Mesangial cell (primary cell): Measurements from ENCODE around the gene GPI. TPM values are rescaled to one million over a fixed set of nuclear protein-coding genes. Genes with fewer than 3 reads are reported as not detected.

Experiments used
- total RNA-seq: library from RNA; depleted of rRNA; stranded (reverse); fragments of >200 nt; gene quantifications from 2 replicates; pipeline ENCODE4 v1.2.3, GENCODE V29; 2015

The GPI gene
- total RNA-seq: 246 and 260 TPM in 2 replicates

DNA sequence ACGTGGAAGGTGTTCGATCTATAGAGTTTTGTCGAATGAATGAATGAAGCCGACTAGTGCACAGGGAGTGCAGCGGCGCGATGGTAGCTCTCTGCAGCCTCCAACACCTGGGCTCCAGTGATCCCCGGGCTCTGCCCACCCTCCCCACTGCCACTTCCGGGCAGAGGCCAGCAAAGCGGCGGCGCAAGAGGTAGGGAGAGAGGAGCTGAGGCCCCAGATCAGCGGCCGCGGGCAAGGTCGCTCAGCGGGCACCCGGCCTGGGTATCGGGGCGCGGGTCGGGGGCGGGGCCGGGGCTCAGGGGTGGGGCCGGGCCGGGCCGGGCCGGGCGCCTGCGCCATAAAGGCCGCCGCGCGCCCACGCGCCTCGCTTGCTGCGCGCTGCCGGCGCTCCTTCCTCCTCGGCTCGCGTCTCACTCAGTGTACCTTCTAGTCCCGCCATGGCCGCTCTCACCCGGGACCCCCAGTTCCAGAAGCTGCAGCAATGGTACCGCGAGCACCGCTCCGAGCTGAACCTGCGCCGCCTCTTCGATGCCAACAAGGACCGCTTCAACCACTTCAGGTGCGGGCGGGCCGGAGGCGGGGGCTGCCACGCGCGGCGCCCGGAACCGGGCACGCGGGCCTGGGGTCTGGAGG lies at the start of gene GPI:
Gene GPI, plus strand, starts transcription at position 367 of the 633 bp plus-strand sequence. Its CDS starts 71 bp downstream, at position 438.

DNA sequence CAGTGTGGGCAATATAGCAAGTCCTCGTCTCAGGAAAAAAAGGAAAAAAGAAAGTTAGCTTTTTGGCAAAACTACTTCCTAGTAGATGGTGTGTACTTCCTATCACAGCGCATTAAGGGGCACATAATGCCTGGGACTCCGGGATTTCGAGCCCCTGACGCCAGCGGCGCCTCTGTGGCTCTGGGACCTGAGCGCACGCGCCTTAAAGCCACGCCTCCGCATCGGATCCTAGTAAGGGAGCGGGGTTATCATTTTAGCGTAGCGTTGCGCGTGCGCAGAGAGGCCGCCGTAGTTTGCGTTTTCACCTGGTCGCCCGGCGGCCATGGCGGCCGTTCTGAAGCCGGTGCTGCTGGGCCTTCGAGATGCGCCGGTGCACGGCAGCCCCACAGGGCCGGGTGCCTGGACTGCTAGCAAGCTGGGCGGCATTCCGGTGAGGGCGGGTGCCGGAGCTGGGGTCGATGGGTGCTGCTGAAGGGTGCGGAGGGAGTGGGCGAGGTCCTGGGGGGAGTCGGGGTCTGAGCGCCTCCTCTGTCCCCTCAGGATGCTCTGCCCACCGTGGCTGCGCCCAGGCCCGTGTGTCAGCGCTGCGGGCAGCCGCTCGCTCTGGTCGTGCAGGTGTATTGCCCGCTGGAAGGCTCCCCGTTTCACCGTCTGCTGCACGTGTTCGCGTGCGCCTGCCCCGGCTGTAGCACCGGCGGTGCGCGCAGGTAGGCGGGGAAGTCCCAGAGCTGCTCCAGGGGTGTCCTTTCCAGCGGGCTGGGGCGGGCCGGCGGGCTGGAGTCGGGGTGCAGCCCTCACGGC lies 39.3 kb downstream of the GPI start, which contains the start of gene PDCD2L:
Gene PDCD2L, plus strand, starts transcription at position 291 of the 801 bp plus-strand sequence. Its CDS starts 32 bp downstream, at position 323.

Other genes with a start within 250 kb of the GPI start
- gene LSM14A, start 192.7 kb upstream of the GPI start, total RNA-seq: 82.1 and 105 TPM in 2 replicates
- gene GARRE1, start 110.6 kb upstream of the GPI start, total RNA-seq: 16.8 and 25.5 TPM in 2 replicates
- gene PDCD2L, start 39.2 kb downstream of the GPI start, total RNA-seq: 19.4 and 31.9 TPM in 2 replicates
- gene UBA2, start 63.2 kb downstream of the GPI start, total RNA-seq: 55.7 and 69.4 TPM in 2 replicates
- gene WTIP, start 116.6 kb downstream of the GPI start, total RNA-seq: 21.5 and 36.4 TPM in 2 replicates